Ishikawa (cell line): ENCODE results near the gene SIRT3.

Experiments
- CEBPB ChIP-seq: IDR thresholded peaks from 2 replicates; pipeline ENCODE4 v1.6.1; 2012
- CREB1 ChIP-seq: IDR thresholded peaks from 2 replicates; pipeline ENCODE4 v1.6.1; 2012; ENCODE audit warnings: low read depth
- EGR1 ChIP-seq: IDR thresholded peaks from 2 replicates; pipeline ENCODE4 v1.6.1; 2012
- EP300 ChIP-seq: IDR thresholded peaks from 2 replicates; pipeline ENCODE4 v1.6.1; 2012; ENCODE audit warnings: borderline replicate concordance
- FOXM1 ChIP-seq: IDR thresholded peaks from 2 replicates; pipeline ENCODE4 v1.6.1; 2012; ENCODE audit warnings: low read depth, borderline replicate concordance
- NFIC ChIP-seq: IDR thresholded peaks from 2 replicates; pipeline ENCODE4 v1.6.1; 2012
- RAD21 ChIP-seq: IDR thresholded peaks from 2 replicates; pipeline ENCODE4 v1.6.1; 2012; ENCODE audit warnings: low read depth
- TAF1 ChIP-seq: IDR thresholded peaks from 2 replicates; pipeline ENCODE4 v1.6.1; 2012; ENCODE audit warnings: low read depth, mild to moderate bottlenecking
- TCF12 ChIP-seq: IDR thresholded peaks from 2 replicates; pipeline ENCODE4 v1.6.1; 2012; ENCODE audit warnings: low read depth
- TEAD4 ChIP-seq: IDR thresholded peaks from 2 replicates; pipeline ENCODE4 v1.6.1; 2012
- YY1 ChIP-seq: IDR thresholded peaks from 2 replicates; pipeline ENCODE4 v1.6.1; 2012; ENCODE audit warnings: low read depth
- ZBTB7A ChIP-seq: IDR thresholded peaks from 2 replicates; pipeline ENCODE4 v1.6.1; 2012; ENCODE audit warnings: low read depth
- TF ChIP-seq, protein P1 (sequence below): IDR thresholded peaks from 2 replicates; pipeline ENCODE4 v1.6.1; 2012
- TF ChIP-seq, protein P2 (sequence below): IDR thresholded peaks from 2 replicates; pipeline ENCODE4 v1.6.1; 2012
- TF ChIP-seq, protein P3 (sequence below): IDR thresholded peaks from 2 replicates; pipeline ENCODE4 v1.6.1; 2012; ENCODE audit warnings: low read depth, mild to moderate bottlenecking

The SIRT3 gene

DNA sequence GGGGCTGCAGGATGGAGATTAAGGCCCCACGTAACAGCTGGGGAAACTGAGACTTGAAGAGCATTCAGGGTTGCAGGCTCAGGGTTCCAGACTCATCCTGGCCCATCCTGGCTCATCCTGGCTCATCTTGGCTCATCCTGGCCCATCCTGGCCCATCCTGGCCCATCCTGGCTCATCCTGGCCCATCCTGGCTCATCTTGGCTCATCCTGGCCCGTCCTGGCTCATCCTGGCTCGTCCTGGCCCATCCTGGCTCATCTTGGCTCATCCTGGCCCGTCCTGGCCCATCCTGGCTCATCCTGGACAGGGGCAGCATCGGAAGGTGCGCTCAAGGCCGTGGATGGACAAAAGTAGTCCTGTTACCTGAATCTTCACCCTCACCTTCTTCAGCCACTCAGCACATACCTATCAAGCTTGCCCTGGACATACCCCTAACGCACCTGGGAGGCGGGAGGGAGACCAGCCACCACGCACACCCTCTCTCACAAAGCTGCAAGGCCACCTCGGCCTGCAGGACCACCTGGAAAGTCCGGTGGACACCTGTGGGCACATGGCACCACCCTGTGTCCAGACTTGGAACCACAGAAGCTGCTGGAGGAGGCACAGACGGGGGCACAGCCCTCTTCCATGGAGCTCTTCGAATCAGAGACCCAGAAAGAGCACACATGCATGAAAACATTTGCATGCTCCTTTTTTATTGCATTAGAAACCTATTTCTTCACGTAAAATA is 21.8 kb upstream of the SIRT3 start:
- TF ChIP-seq RAD21 (peak; percentile 52), TEAD4 (no peak)

DNA sequence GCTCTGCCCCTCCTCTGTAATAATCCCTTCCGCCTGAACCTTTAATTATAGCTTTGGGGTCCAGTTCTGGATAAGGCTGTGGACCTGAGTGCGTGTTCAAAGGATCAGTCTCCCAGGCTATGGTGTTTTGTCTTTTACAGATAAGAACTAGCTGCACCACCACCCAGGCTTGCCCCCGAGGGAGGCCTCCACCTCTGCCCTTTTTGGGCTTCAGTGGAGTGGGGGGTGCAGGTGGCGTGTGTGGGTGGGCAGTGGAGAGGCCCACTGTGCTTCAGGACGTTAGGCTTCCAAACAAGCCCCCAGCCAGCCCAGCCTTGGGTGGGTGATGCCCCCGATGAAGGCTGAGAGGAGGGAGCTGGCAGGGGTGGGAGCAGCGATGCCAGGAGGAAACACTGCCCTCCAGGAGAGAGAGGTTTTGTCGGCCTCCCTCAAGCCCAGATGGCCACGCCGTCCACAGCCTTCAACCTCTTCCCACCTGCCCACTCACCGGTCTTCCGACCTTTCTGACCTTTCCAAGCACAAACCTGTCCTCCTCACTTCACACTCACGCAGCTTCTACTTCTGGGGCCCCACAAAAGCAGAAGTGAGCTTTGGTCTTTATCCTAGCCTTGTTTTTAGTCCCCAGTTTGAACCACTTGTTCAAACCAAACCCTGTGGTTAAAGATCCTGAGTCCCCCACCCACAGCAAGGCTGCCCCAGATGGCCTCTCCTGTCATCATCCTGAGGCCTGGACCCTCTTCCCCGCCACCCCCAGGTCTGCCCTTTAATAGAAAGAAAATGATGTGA is 21.0 kb upstream of the SIRT3 start:
- TF ChIP-seq RAD21 (no peak), TCF12 (no peak), TAF1 (no peak), NFIC (no peak), FOXM1 (no peak), ZBTB7A (no peak)
- TF ChIP-seq, protein P1, sequence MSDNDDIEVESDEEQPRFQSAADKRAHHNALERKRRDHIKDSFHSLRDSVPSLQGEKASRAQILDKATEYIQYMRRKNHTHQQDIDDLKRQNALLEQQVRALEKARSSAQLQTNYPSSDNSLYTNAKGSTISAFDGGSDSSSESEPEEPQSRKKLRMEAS: no peak

DNA sequence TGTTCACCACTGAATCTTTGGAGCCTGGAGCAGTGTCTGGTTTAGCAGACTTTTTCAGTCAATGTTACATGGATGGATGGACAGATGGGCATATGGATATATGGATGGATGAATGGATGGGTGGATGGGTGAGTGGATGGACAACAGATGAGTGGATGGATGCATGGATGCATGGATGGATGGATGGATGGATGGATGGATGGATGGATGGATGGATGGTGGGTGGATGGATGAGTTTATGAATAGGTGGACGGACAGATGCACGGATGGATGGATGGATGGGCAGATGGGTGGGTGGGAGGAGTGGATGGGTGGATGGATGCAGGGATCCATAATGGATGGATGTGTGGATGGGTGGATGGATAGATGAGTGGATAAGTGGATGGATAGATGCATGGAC is 19.7 kb upstream of the SIRT3 start:
- TF ChIP-seq TCF12 (no peak), TEAD4 (no peak), CREB1 (no peak), RAD21 (no peak), FOXM1 (no peak), EGR1 (no peak), EP300 (no peak), CEBPB (no peak), ZBTB7A (no peak), YY1 (no peak), NFIC (no peak), TAF1 (no peak)
- TF ChIP-seq, protein P1: no peak
- TF ChIP-seq, protein P2, sequence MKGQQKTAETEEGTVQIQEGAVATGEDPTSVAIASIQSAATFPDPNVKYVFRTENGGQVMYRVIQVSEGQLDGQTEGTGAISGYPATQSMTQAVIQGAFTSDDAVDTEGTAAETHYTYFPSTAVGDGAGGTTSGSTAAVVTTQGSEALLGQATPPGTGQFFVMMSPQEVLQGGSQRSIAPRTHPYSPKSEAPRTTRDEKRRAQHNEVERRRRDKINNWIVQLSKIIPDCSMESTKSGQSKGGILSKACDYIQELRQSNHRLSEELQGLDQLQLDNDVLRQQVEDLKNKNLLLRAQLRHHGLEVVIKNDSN: no peak
- TF ChIP-seq, protein P3, sequence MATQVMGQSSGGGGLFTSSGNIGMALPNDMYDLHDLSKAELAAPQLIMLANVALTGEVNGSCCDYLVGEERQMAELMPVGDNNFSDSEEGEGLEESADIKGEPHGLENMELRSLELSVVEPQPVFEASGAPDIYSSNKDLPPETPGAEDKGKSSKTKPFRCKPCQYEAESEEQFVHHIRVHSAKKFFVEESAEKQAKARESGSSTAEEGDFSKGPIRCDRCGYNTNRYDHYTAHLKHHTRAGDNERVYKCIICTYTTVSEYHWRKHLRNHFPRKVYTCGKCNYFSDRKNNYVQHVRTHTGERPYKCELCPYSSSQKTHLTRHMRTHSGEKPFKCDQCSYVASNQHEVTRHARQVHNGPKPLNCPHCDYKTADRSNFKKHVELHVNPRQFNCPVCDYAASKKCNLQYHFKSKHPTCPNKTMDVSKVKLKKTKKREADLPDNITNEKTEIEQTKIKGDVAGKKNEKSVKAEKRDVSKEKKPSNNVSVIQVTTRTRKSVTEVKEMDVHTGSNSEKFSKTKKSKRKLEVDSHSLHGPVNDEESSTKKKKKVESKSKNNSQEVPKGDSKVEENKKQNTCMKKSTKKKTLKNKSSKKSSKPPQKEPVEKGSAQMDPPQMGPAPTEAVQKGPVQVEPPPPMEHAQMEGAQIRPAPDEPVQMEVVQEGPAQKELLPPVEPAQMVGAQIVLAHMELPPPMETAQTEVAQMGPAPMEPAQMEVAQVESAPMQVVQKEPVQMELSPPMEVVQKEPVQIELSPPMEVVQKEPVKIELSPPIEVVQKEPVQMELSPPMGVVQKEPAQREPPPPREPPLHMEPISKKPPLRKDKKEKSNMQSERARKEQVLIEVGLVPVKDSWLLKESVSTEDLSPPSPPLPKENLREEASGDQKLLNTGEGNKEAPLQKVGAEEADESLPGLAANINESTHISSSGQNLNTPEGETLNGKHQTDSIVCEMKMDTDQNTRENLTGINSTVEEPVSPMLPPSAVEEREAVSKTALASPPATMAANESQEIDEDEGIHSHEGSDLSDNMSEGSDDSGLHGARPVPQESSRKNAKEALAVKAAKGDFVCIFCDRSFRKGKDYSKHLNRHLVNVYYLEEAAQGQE: no peak

DNA sequence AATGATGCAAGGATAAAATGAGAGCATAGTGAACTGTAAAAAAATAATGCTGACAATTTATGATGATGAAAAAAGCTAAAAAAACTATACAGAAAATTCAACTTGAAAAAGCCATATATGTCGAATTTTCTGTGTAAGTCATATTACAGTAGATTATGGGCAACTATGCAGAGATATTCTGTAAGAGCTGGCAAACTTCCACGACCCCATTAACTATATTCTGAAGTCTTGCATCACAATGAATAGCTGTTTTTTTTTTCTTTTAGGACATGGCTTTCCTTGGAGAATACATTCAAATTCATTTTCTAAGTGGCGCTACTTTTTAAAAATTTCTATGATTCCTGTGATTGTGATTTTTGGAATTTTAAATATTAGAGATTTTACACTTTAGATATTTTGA is 19.0 kb upstream of the SIRT3 start:
- no peak for TF ChIP-seq TEAD4
- TF ChIP-seq, protein P1: no peak

DNA sequence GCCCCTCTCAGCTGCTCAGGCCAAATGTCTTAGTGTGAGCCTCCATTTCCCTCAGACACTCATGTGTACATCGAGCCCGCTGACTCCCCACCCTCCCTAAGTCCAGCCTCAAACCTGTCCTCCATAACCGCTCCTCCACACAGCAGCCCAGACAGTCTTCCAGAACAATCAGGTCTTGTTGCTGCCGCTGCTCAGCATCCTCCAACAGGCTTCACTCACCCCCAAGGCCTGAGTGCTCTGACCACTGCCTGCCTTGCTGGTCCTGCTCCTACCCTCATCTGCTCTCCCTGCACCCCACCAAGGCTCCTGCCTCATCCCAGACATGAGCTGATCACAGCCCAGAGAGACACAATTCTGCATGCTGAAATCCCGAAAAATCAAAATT is 17.7 kb upstream of the SIRT3 start:
- TF ChIP-seq CREB1 (no peak), NFIC (no peak), YY1 (no peak), TAF1 (no peak), RAD21 (no peak), FOXM1 (no peak), CEBPB (no peak)
- TF ChIP-seq, protein P2: no peak
- TF ChIP-seq, protein P3: no peak
- TF ChIP-seq, protein P1: no peak
